SU-DHL-6 (cell line): ENCODE results near the gene CCDC7.

Experiments used
- H2AFZ ChIP-seq: fragments of 200-600 bp; sonication (generic); 2 replicates; pipeline ENCODE4 v1.6.1; 2014; ENCODE audit warnings: low read depth, mild to moderate bottlenecking, moderate library complexity, mixed read lengths, antibody characterized with exemption, low read length; ENCODE audit not compliant: severe bottlenecking
- H3F3A ChIP-seq: fragments of 200-600 bp; shearing (Covaris generic); 2 replicates; pipeline ENCODE4 v1.6.0; 2016; ENCODE audit warnings: antibody characterized with exemption, mild to moderate bottlenecking; ENCODE audit not compliant: insufficient read depth
- H3K27ac ChIP-seq: fragments of 200-600 bp; sonication (generic); 2 replicates; pipeline ENCODE4 v1.5.1; 2016; ENCODE audit warnings: low read depth, mild to moderate bottlenecking, low read length, moderate library complexity, mixed read lengths
- H3K27me3 ChIP-seq: fragments of 200-600 bp; sonication (generic), shearing (Covaris generic); 2 replicates; pipeline ENCODE4 v1.6.0; 2014; ENCODE audit warnings: mild to moderate bottlenecking, low read length
- H3K36me3 ChIP-seq: fragments of 200-600 bp; sonication (generic); 2 replicates; pipeline ENCODE4 v1.6.1; 2014; ENCODE audit warnings: mild to moderate bottlenecking, low read length, mixed read lengths
- H3K4me2 ChIP-seq: fragments of 300-600, 200-600 bp; shearing (Covaris generic), sonication (generic); 2 replicates; pipeline ENCODE4 v1.6.0; 2014; ENCODE audit warnings: low read length, low read depth, mild to moderate bottlenecking; ENCODE audit not compliant: poor library complexity, severe bottlenecking
- H3K4me3 ChIP-seq: fragments of 200-600 bp; sonication (generic); 2 replicates; pipeline ENCODE4 v1.5.1; 2014; ENCODE audit warnings: antibody characterized with exemption, low read length, mild to moderate bottlenecking, mixed read lengths; ENCODE audit not compliant: insufficient read depth, poor library complexity, severe bottlenecking
- H3K79me2 ChIP-seq: fragments of 200-600 bp; sonication (generic); 2 replicates; pipeline ENCODE4 v1.6.1; 2014; ENCODE audit warnings: mild to moderate bottlenecking, low read length, moderate library complexity; ENCODE audit not compliant: insufficient read depth
- H3K9ac ChIP-seq: fragments of 200-600 bp; sonication (generic); 2 replicates; pipeline ENCODE4 v1.7.0; 2014; ENCODE audit warnings: mild to moderate bottlenecking, low read length
- H3K9me2 ChIP-seq: fragments of 200-600 bp; sonication (generic); replicated peaks from 2 replicates; pipeline ENCODE4 v1.6.1; 2014; ENCODE audit warnings: low read length; ENCODE audit not compliant: insufficient read depth
- H3K9me3 ChIP-seq: fragments of 200-600 bp; sonication (generic); 2 replicates; pipeline ENCODE4 v1.6.1; 2014; ENCODE audit warnings: low read length, mixed read lengths; ENCODE audit not compliant: insufficient read depth
- H4K20me1 ChIP-seq: fragments of 200-600 bp; sonication (generic); 2 replicates; pipeline ENCODE4 v1.6.1; 2014; ENCODE audit warnings: low read depth, mild to moderate bottlenecking, antibody characterized with exemption, low read length, moderate library complexity, mixed read lengths
- EZH2phosphoT487 ChIP-seq: fragments of 200-600 bp; sonication (generic), shearing (Covaris generic); conservative IDR thresholded peaks from 2 replicates; pipeline ENCODE4 v1.6.1; 2018; ENCODE audit warnings: mild to moderate bottlenecking, antibody characterized with exemption, low read length, moderate library complexity, mixed read lengths
- TF ChIP-seq, protein P1 (sequence below): fragments of 200-600 bp; sonication (generic); IDR thresholded peaks from one replicate; pipeline ENCODE4 v1.5.1; 2017; ENCODE audit warnings: antibody characterized with exemption, mild to moderate bottlenecking, low read length, moderate library complexity; ENCODE audit not compliant: insufficient read depth, poor library complexity, severe bottlenecking

CCDC7 gene

DNA sequence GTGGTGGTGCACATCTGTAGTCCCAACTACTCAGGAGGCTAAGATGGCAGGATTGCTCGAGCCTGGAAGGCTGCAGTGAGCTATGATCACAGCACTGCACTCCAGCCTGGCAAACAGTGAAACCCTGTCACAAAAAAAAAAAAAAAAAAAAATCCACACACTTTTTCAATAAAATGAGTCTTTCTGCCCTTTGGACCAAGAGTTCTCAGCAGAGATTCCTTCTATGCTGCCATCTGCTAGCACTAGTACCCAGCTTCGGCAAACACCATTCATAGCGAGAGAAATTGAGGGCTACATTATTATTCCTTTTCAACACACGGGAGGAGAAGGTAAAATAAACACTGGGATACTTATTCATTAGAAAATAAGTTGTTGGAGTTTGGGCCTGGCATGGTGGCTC, 43.4 kb upstream of the CCDC7 start:
- H3F3A ChIP-seq, result no peaks in the 10 kb centered on the region
- H3K27ac ChIP-seq, result no peak overlapping the region
- no peak for TF ChIP-seq EZH2phosphoT487
- TF ChIP-seq, protein P1, sequence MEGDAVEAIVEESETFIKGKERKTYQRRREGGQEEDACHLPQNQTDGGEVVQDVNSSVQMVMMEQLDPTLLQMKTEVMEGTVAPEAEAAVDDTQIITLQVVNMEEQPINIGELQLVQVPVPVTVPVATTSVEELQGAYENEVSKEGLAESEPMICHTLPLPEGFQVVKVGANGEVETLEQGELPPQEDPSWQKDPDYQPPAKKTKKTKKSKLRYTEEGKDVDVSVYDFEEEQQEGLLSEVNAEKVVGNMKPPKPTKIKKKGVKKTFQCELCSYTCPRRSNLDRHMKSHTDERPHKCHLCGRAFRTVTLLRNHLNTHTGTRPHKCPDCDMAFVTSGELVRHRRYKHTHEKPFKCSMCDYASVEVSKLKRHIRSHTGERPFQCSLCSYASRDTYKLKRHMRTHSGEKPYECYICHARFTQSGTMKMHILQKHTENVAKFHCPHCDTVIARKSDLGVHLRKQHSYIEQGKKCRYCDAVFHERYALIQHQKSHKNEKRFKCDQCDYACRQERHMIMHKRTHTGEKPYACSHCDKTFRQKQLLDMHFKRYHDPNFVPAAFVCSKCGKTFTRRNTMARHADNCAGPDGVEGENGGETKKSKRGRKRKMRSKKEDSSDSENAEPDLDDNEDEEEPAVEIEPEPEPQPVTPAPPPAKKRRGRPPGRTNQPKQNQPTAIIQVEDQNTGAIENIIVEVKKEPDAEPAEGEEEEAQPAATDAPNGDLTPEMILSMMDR, result no peak

DNA sequence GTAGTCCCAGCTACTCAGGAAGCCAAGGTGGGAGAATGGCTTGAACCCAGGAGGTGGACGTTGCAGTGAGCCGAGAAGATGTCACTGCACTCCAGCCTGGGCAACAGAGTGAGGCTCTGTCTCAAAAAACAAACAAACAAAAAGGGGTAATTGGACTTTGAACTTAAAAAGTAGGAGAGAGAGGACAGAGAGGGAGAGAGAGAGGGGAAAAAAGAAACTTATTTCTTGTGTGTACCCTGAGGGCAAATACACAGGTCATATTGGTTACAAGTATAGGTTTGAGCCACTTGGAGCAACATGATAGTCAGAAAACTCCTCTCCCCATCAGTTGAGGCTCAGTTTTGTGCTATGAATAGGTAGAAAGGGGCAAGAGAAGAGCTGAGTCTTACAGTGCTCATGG, 42.8 kb upstream of the CCDC7 start:
- H3K79me2 ChIP-seq, result no peaks in the 10 kb centered on the region
- H3K36me3 ChIP-seq, result no peaks in the 10 kb centered on the region
- TF ChIP-seq, protein P1, result no peak
- no peak for TF ChIP-seq EZH2phosphoT487

More for the DNA sequence above, 43.4 kb upstream of the CCDC7 start:
- Histone ChIP-seq H3K4me3 (no peak overlapping the region), H3K79me2 (no peaks in the 10 kb centered on the region), H3K9me2 (no peaks in the 10 kb centered on the region), H3K9ac (no peak overlapping the region), H3K36me3 (no peaks in the 10 kb centered on the region), H2AFZ (no peak overlapping the region), H4K20me1 (no peaks in the 10 kb centered on the region), H3K9me3 (no peaks in the 10 kb centered on the region), H3K4me2 (no peak overlapping the region), H3K27me3 (no peaks in the 10 kb centered on the region)

DNA sequence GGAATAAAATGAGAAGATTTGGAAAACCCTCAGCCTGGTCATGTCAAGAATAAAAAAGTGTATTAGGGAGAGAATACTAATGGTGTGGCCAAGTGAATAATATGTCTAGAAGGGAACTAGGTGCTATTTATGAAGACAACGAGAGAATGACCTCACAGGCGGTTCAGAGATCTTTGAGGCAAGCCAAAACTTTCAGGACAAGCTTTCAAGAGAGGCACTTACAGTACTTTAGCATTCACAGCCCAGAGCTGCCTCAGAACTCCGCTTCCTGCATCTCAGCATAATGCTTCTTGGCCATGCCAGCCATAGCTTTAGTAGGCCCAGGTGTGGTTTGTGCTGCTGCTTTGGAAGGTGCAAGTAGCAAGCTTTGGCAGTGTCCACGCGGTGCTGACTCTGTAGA, 37.2 kb upstream of the CCDC7 start:
- no peaks in the 10 kb centered on the region for H3F3A ChIP-seq
- no peaks in the 10 kb centered on the region for H3K27me3 ChIP-seq
- no peak overlapping the region for H3K4me3 ChIP-seq
- H3K9ac ChIP-seq, result no peak overlapping the region
- H3K9me3 ChIP-seq, result no peaks in the 10 kb centered on the region
- H3K79me2 ChIP-seq, result no peaks in the 10 kb centered on the region
- H3K36me3 ChIP-seq, result no peaks in the 10 kb centered on the region
- no peak overlapping the region for H2AFZ ChIP-seq
- no peak overlapping the region for H3K27ac ChIP-seq
- no peak overlapping the region for H3K4me2 ChIP-seq
- no peaks in the 10 kb centered on the region for H4K20me1 ChIP-seq
- no peak for TF ChIP-seq EZH2phosphoT487
- TF ChIP-seq, protein P1, result no peak
- H3K9me2 ChIP-seq, result no peaks in the 10 kb centered on the region; the same call in 1 of the 2 replicates

More for the DNA sequence above, 42.8 kb upstream of the CCDC7 start:
- no peaks in the 10 kb centered on the region for H4K20me1 ChIP-seq
- H3K4me2 ChIP-seq, result no peak overlapping the region
- H3K9me3 ChIP-seq, result no peaks in the 10 kb centered on the region
- no peak overlapping the region for H3K4me3 ChIP-seq
- H3F3A ChIP-seq, result no peaks in the 10 kb centered on the region
- H3K9me2 ChIP-seq, result no peaks in the 10 kb centered on the region
- no peak overlapping the region for H3K27ac ChIP-seq
- H2AFZ ChIP-seq, result no peak overlapping the region
- H3K9ac ChIP-seq, result no peak overlapping the region
- no peaks in the 10 kb centered on the region for H3K27me3 ChIP-seq

DNA sequence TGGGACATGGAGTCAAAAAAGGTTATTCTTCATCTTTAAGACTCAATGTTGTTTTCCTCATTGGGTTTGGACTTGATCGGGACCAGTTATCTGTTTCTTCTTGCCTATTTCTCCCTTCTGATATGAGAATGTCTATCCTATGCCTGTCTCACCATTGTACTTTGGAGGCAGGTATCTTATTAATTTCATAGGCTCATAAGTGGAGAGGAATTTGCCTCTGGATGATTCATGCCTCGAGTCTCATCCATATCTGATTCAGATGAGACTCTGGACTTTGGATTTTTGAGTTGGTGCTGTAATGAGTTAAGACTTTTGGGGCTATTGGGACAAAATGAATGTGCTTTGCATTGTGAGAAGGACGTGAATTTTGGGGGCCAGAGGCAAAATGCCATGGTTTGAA, 36.2 kb upstream of the CCDC7 start:
- H3K9me2 ChIP-seq, result no peaks in the 10 kb centered on the region; the same call in 1 of the 2 replicates
- H3K27me3 ChIP-seq, result no peaks in the 10 kb centered on the region
- no peaks in the 10 kb centered on the region for H3K79me2 ChIP-seq
- TF ChIP-seq EZH2phosphoT487, result no peak
- TF ChIP-seq, protein P1, result no peak
- no peak overlapping the region for H3K4me3 ChIP-seq
- no peak overlapping the region for H3K27ac ChIP-seq
- no peak overlapping the region for H3K4me2 ChIP-seq
- no peaks in the 10 kb centered on the region for H3K36me3 ChIP-seq
- H3K9me3 ChIP-seq, result no peaks in the 10 kb centered on the region
- H3F3A ChIP-seq, result no peaks in the 10 kb centered on the region
- no peak overlapping the region for H3K9ac ChIP-seq
- no peak overlapping the region for H2AFZ ChIP-seq
- H4K20me1 ChIP-seq, result no peaks in the 10 kb centered on the region
